Measurements from ENCODE around the gene RNF32. TPM values are rescaled to one million over a fixed set of nuclear protein-coding genes. Genes with fewer than 3 reads are reported as not detected.

Gene RNF32
- total and polyA plus RNA-seq, 2 of the 13 experiments (the other 11 are each of a cell fraction or from before 2014, with no cell fraction given): not detected

- no peak overlapping the region for H3K4me2 ChIP-seq (ENCODE audit: low read depth, low read length)
- TF ChIP-seq KAT8 (CRISPR knock-in tag; IDR thresholded peaks at IDR 0.05): no peak
- no peak for TF ChIP-seq ZNF414 (CRISPR knock-in tag; IDR thresholded peaks at IDR 0.05)
- TF ChIP-seq AGO2 (optimal IDR thresholded peaks at IDR 0.05; ENCODE audit: low read depth, low read length): peak; percentile 60
- TF ChIP-seq KMT2B (CRISPR knock-in tag; IDR thresholded peaks at IDR 0.05): no peak
- no peak for TF ChIP-seq TOPORS (CRISPR knock-in tag; IDR thresholded peaks at IDR 0.05)
- TF ChIP-seq PRPF4 (IDR thresholded peaks at IDR 0.05; ENCODE audit: low read depth, low read length, poor library complexity, severe bottlenecking): peak; percentile 15
- TF ChIP-seq ZBTB38 (CRISPR knock-in tag; IDR thresholded peaks at IDR 0.05): peak; percentile 93
- TF ChIP-seq HOXA9 (CRISPR knock-in tag; IDR thresholded peaks at IDR 0.05; ENCODE audit: borderline replicate concordance): no peak
- no peak for TF ChIP-seq HNF1B (CRISPR knock-in tag; IDR thresholded peaks at IDR 0.05)
- TF ChIP-seq GATA4 (IDR thresholded peaks at IDR 0.05; ENCODE audit: borderline replicate concordance, low read depth): no peak
- no peak for TF ChIP-seq ZNF839 (CRISPR knock-in tag; IDR thresholded peaks at IDR 0.05; ENCODE audit: borderline replicate concordance)
- TF ChIP-seq ZNF687 (CRISPR knock-in tag; IDR thresholded peaks at IDR 0.05): peak; percentile 57; the same call in 1 of the 2 replicates
- TF ChIP-seq HES4 (CRISPR knock-in tag; IDR thresholded peaks at IDR 0.05; ENCODE audit: borderline replicate concordance): no peak
- H3K4me1 ChIP-seq (ENCODE audit: insufficient read depth, low read length): peaks cover 56% of the 10 kb centered on the region
- in situ Hi-C loops (cut with HindIII; ENCODE audit: extremely low pct_ligation_motif_present, low pct_unique_long_range_greater_than_20kb) (no loop called here), intact Hi-C loops (cut with micrococcal nuclease; ENCODE audit: unreplicated experiment) (no loop called here)
- no peak overlapping the region for H3K4me3 ChIP-seq (replicated peaks in 1 of 3; ENCODE audit: insufficient read depth in 1 of 3, low read depth in 2 of 3, low read length in 3 of 3)
- CTCF ChIA-PET (ENCODE audit: low intra/inter-chr PET ratio, low total read pairs): no interaction called here
- H3K9me3 ChIP-seq (ENCODE audit: low read length): no peaks in the 10 kb centered on the region
- no peak overlapping the region for H2AFZ ChIP-seq (ENCODE audit: low read length)
- FAIRE-seq (no peak), DNase-seq (ENCODE audit: low spot score) (no peak), ATAC-seq (no peak)
- no TSS peak for BruUV-seq (replicated peaks)
- no peaks in the 10 kb centered on the region for H3K27me3 ChIP-seq (ENCODE audit: control insufficient read depth in 1 of 2, insufficient read depth in 2 of 2, low read length in 2 of 2)
- H4K20me1 ChIP-seq (ENCODE audit: insufficient read depth, low read length): no peaks in the 10 kb centered on the region
- WGBS (ENCODE audit: low lambda C conversion rate): 98% methylated on average over 17 of the region's 17 CpGs
- H3K9ac ChIP-seq (ENCODE audit: insufficient read depth, low read depth, low read length): no peak overlapping the region
- H3K79me2 ChIP-seq (ENCODE audit: insufficient read depth, low read length): no peaks in the 10 kb centered on the region
- POLR2A ChIA-PET: interaction anchor here (2.6 kb wide), 1 partner anchor 81 kb away, joined by 16 read pairs; no protein-coding TSS in a partner anchor
- H3K36me3 ChIP-seq (replicated peaks in 1 of 2; ENCODE audit: control insufficient read depth in 1 of 2, insufficient read depth in 2 of 2, low read length in 2 of 2): no peaks in the 10 kb centered on the region
- peak overlapping the region; percentile 100 for H3K27ac ChIP-seq (ENCODE audit: extremely low read length, insufficient read depth, low read length)
These were observed 32.4 kb upstream of the RNF32 start for GRCh38 chr7:156608173-156608478.

Data from HepG2 (cell line).